GM20000 (cell line): ENCODE measurements around the gene SERINC5.
"Not testable (repeated sequence)": the region's sequence is repeated elsewhere in the genome, so short reads cannot be mapped to it uniquely, and the experiment has no call there.

Experiments
- DNase-seq: peaks from one replicate; pipeline ENCODE4 v3.0.0; 2012; ENCODE audit warnings: low spot score
- CTCF ChIP-seq: IDR thresholded peaks from 2 replicates; pipeline ENCODE4 v1.5.1; 2012; ENCODE audit warnings: mild to moderate bottlenecking, control low read depth; ENCODE audit errors: extremely low read depth, missing control alignments

The SERINC5 gene

GRCh38 chr5:80275347-80275746 lies 19.5 kb upstream of the SERINC5 start:
- no peak for DNase-seq
- TF ChIP-seq CTCF, result peak; percentile 50

- not testable (repeated sequence) for DNase-seq
These were observed 14.7 kb upstream of the SERINC5 start for GRCh38 chr5:80270543-80270942.

GRCh38 chr5:80269991-80270438 lies 14.2 kb upstream of the SERINC5 start:
- TF ChIP-seq CTCF, result no peak
- no peak for DNase-seq

- no peak for DNase-seq
- TF ChIP-seq CTCF, result no peak
These were observed 13.1 kb upstream of the SERINC5 start for GRCh38 chr5:80268916-80269315.

- no peak for TF ChIP-seq CTCF
- no peak for DNase-seq
These were observed 10.7 kb upstream of the SERINC5 start for GRCh38 chr5:80266566-80266965.

- no peak for TF ChIP-seq CTCF
- DNase-seq, result no peak
These were observed 4.6 kb upstream of the SERINC5 start for GRCh38 chr5:80260461-80260860.

GRCh38 chr5:80259511-80260203 lies 3.8 kb upstream of the SERINC5 start:
- DNase-seq, result no peak
- TF ChIP-seq CTCF, result no peak

GRCh38 chr5:80255431-80255810 lies 427 bp downstream of the SERINC5 start:
- no peak for TF ChIP-seq CTCF
- DNase-seq, result no peak
